ENCODE results near the gene COL9A1.

DNA sequence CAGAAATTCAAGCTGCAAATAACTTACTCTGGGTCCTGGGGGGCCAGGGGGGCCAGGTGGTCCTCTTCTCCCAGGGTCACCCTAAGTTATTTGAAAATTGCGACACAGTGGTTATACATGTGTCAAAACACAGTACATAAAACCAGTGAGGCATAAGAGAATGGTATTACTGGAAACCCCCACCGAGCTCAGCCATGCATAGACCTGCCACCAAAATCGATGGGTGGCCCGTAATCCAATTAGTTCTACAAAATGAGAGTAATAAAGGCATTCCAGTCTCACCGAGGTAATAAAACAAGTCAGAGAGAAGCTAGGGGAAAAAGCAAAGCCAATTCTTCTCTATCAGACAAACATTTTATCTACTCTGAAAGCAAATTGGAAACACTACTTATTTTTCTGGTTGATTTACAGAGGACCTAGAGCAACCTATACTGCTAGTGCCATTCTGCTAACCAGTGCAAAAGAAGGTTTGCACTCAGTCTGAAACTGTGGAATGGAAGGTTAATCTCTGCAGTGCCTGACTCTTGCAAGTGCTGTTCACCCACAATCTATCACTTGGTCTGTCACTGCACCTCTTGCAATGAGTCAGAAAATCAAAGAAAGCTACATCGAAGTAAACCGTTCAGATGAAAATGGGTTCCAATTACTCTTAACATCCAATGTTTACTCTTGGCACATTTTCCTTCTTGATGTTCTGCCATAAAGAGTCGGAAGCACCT lies 32.4 kb downstream of the COL9A1 start:
- TF ChIP-seq CTCF (IDR thresholded peaks at IDR 0.05; ENCODE audit: low read depth, low read length), result no peak
- TF ChIP-seq POLR2A (IDR thresholded peaks at IDR 0.05; ENCODE audit: extremely low read depth, insufficient read length), result no peak

Measured in NB4 (cell line).